HG03565 (cell line): ENCODE data around the gene ALG8.

Experiments used
- ATAC-seq: cut with Tn5 transposase; IDR thresholded peaks from one replicate; pipeline ENCODE4 v1.9.1; 2021; ENCODE audit warnings: mild to moderate bottlenecking, moderate library complexity; ENCODE audit not compliant: unreplicated experiment

ALG8 gene

DNA sequence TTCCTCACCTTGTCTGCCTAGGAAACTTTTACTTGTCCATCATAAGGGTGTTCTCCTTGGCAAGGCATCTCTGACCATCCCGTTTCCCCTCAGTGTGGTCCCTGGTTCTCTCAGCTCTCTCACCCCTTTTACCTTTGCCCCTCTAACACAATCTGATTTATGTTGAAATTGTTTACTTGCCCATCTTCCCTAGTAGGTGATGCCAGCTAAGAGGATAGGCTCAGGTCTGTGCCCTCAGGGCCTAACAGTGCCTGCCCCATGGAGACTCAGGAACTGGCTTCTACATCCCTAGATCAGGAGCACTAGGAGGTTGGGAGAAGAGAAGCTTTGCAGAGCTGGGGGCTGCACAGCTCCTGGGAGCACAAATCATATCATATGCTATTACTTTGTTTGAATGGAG lies 21.1 kb upstream of the ALG8 start:
- ATAC-seq = no peak

DNA sequence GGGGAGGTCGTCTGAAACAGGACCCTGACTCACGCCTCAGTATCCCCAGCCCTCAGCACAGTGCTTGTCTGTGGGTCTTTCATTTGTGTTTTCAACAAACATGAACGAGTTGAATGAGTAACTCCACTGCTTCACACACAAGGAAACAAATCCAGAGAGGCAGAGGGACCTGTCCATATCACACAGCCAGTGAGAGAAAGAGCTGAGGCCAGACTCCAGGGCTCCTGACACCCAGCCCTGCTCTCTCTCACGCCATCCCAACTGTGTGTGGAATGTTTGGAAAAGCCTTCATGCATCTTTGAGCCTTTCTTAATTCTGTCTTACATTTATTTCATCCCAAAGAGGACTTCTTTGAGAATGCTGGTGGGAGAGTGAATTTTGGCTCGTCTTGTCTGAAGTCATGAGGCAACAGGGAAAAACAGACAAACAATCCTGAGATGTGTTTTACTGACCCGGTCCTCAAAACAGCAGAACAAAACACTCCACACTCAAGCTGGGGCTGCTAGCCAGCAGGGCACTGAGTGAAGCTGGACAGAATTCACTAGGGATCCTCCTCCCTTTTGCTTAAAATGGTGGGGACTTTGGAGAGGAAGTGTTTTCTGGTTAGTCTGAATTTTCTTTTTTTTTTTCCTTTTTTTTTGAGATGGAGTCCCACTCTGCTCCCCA lies 19.7 kb upstream of the ALG8 start:
- ATAC-seq = no peak

DNA sequence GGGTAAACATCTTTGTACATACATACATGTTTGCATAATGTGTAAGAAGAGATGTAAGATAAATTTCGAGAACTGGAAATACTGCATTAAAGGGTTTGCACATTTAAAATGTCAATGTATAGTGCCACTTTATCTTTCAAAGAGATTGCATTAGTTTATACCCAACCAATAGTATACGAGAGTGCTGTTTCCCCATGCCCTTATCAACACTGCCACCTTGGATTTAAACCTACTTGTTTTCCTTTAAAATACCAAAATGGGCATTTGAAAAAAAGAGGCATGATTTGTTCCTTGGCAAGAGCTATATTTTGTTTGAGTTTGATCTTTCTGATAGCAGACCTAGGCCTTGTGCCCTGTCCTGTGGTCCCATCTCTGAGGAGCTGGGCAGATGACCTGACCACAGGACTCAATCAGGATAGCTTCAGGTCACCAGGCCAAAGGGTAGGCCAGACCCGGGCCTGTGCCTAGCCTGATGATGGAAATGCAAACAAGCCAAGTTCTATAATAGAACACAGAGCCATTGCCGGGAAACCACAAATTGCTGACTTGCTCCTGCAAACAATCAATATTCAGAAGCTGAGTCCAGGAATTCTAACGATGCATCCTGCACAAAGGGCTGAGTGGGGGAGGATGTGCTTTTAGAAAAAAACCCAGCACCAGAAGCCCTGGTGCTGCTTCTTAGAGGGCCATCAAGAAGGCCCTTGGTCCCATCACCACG lies 16.9 kb upstream of the ALG8 start:
- no peak for ATAC-seq

DNA sequence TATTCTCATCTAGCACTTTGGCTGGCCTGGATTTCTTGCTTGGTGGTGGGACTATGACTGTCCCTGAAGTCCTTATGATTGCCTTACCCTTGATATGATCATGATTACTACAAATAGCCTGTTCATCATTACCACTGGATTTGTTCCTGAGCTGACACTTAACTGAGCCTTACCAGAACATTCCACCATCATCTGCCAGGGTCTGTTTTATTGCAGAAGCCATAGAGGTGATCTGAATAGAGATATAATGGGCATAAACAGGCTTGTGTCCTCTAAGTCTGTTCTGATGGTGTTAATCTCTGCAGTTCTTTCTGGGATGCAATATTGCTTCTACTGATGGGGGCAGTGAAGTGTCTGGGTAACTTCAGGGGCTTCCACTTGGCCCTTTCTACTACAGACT lies 12.4 kb upstream of the ALG8 start:
- ATAC-seq = no peak

DNA sequence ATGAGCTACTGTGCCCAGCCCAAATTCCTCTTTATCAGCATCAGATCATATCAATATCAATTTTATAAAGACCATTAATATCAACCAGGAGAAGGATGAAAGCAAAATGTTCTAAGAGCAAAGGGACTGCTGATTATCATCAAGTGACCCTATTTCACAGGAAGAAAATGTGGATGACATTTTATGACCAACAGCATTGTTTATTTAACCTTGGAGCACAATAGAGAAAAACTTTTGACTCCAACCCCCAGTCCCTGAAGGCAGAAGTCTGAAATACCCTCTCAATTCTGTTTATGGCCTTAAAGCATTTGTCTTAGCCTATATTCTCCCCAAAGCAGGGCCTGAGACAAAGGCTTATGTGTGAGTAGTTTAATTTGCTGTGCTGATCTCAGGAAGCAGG lies 11.3 kb upstream of the ALG8 start:
- no peak for ATAC-seq

DNA sequence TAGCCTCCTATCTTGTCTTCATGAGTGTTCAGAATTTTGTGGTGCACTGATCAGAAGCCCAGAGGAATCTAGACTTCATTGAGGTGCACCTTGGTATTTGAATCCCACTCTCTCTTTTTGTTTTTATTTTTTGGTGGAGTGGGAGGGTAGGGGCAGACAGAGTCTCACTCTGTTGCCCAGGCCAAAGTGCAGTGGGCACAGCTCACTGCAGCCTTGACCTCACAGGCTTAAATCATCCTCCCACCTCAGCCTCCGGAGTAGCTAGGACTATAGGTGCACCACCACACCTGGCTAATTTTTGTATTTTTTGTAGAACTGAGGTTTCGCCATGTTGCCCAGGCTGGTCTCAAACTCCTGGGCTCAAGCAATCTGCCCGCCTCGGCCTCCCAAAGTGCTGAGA lies 10.9 kb upstream of the ALG8 start:
- no peak for ATAC-seq

DNA sequence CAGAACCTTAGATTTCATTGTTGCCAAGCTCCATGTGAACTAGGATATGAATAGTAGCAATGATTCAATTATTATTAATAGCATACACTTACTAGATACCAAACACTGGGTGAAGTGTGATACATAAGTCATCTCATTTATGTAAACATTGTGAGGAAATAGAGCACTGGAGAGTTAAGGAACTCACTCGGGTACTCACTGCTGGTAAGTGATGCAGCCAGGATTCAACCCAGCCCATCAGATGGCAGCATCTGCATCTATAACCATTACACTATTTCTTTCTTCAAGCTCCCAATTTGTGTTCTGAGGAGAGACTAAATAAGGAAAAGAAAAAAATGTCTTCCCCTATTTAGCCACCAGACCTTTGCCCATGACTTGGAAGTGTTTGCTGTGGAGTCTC lies 10.2 kb upstream of the ALG8 start:
- ATAC-seq = no peak

DNA sequence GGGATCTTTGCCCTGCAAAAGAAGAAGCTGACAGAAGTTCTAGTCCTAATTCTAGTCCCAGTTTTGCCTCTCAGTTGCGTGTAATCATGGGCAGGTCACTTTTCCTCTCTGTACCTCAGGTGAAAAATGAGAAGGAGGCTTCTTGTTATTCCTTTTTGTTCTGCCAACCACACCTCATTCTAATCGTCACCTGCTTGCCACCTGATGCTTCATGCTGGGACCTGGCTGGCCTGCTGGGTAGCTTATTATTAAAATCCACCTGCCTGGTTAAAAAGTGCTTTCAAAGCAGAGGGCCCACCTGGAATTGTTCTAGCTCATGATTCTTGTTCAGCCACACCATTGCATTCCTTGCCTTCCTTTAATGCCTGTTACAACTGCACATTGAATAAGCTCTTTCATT lies 8.4 kb upstream of the ALG8 start:
- no peak for ATAC-seq

DNA sequence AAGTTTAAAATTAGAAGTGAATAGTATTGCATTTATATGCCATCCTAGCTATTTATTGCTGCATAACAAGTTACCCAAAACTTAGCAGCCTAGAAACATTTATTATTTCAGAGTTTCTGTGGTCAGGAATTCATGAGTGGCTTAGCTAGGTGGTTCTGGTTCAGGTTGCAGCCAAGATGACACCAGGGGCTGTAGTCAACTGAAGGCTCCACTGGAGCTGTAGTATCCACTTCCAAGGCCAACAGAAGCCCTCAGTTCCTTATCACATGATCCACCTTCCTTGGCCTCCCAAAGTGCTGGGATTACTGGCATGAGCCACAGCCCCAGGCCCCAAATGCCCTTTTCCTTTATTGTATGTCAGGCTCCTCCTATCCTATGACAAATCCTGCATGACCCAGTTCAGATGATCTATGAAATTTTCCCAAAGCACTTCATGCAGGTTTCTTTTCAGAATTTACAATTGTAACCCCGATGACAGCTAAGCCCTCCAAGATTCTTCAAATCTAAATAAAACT lies 6.1 kb upstream of the ALG8 start:
- ATAC-seq = no peak

DNA sequence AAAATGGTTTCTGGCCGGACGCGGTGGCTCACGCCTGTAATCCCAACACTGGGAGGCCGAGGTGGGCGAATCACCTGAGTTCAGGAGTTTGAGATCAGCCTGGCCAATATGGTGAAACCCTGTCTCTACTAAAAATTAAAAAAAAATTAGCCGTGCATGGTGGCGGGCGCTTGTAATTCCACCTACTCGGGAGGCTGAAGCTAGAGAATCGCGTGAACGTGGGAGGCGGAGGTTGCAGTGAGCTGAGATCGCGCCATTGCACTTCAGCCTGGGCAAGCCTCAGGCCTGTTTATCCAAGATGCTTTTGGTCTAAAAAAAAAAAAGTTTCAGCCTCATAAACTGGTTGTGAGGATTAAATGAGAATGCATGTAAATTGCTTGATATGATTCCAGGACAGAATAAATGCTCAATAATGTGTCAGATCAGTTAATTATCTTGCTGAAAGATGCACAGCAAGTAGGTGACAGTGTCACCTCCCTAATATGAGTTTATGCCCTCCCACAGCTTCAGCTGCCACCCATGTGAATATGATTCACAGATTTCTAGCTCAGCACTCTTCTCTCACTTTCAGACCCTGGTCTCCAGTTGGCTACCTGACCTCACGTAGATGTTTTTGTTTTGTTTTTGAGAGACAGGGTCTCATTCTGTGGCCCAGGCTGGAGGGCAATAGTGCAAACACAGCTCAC lies 1.1 kb upstream of the ALG8 start:
- no peak for ATAC-seq

DNA sequence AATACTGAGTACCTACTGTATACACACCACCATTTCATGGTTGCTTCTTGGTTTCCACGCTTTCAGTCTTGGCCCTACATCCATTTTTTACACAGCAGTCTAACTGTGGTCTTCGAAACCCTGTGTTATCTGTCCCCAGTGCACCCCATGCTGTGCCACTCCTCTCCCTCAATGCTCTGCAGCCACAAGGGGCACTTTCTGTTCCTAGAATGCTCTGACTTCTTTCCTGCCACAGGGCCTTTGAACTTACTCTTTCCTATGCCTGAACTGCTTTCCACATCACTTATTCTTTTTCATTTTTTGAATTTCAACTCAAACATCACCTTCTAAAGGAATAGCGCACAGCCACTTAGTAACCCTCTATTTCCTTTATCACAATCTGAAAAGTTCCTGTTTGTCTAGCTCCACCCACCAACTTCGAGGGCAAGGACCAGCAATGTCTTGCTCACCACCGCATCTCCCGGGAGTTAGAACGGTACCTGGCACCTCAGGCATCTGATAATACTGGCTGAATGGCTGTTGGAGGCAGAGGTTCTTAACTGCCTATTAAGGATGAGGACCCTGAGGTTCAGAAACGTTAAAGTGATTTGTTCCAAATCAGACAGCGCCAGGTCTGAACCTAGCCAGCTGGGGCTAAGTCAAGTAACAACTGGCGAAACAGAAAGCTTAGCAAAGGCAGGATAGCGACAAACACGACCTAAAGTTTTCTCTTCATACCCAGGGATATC lies 568 bp downstream of the ALG8 start:
- ATAC-seq = no peak

DNA sequence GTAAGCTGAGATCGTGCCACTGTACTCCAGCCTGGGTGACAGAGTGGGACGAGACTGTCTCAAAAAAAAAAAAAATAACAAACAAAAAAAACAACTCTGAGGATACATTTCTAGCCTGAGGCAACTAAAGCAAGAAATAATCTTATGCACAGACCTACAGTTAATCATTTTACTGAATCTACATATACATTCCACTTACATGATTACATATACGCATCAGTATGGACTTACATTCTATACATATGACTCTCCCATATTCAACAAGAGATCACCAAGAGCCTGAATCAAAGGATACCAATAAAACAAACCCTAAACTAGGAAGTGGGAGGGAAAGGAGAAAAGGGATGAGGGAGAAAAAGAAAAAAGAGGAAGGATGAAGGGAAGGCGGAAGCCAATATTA lies 1.1 kb downstream of the ALG8 start:
- ATAC-seq = no peak

DNA sequence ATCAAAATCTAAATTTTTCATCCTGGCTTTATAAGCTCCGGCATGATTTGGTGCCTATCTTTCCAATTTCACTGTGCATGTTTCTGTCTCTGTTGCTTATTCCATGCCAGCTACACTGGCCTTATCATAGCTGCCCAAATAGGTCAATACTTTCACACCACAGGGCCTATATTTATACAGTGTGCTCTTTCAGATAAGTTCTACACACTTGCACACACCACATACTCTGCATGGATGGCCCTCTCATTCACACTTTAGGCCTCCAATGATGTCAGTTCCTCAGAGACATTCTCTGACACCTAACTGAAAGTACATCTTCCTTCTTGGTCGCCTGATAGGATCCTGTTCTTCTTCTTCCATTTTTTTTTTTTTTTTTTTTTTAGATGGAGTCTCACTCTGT lies 7.0 kb downstream of the ALG8 start:
- ATAC-seq = no peak

DNA sequence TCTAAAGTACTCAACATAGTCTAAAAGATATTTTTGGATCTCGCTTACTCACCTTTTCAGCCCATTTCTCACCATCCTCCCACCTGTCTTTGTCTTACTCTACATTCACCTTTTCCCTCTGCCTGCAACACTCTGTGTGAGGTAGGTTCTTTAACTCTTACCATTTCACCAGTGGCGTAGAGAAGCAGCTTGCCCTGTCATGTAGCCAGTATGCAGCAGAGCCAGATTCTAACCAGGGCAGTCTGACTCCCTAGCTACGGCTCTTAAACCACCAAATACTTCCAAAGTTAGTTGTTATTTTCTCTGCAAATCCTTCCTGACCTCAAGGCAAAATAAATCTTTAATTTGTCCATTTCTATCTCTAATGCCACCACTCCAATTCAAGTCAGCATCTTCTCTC lies 7.5 kb downstream of the ALG8 start:
- no peak for ATAC-seq

DNA sequence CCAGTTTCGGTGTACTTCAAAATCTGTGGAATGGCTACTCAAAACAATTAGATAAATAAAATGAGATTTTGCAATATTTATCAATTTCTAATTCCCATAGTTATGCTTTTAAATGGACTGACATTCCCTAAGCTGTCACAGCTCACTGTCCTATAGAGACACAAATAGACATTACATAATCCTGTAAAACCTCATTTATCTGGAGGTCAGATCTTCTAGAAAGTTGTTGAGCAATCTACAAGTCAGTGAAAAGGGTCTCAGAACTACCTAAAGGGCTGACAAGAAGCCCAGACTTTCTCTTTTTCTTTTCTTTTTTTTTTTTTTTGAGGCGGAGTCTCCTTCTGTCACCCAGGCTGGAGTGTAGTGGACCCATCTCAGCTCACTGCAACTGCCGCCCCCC lies 12.0 kb downstream of the ALG8 start:
- no peak for ATAC-seq

DNA sequence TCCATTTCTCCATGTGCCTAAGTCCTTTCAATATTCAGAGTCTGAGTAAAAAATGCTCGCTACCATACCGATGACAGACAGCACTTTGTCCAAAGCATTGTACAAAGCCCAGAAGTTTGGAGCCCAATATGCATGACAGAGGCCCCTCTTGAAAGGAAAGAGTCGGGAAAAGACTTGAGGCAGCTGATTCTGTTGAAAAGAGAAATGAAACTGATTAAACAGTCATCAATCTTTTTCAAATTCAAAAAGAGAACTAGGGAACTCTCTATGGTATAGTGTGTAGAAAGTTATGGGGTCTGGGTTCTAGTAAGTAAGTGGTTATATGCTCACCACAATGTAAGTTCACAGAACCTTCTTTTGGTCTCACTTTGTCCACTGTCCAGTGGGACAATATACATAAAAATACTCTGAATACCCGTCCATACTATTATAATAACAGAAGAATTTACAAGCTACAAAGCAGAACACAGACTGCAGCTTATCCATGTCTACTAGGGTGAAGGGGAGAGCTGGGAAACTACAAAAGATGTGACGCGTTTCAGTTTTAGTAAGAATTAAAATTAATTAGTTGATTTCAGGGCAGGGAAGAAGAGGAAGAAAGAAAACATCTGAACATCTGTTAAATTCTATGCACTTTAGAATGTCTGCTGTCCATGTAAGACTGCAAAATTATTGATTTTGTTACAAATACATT lies 26.7 kb downstream of the ALG8 start:
- peak; percentile 59 for ATAC-seq

DNA sequence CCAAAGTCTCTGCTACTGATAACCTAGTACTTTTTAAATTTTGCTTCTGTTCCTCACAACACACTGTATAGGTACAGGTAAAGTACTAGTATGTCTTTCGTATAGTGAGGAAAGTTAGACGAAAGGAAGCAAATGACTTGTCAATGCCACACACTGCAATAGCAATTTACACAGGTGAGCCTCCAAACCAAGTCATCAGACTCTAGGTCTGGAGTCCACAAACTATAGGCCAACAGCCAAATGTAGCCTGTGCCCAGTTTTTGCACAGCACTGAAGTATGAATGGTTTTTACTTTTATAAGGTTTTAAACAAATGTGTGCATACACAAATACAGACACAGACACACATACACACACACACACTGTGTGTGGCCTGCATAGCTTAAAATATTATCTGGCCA lies 28.1 kb downstream of the ALG8 start:
- ATAC-seq = no peak

DNA sequence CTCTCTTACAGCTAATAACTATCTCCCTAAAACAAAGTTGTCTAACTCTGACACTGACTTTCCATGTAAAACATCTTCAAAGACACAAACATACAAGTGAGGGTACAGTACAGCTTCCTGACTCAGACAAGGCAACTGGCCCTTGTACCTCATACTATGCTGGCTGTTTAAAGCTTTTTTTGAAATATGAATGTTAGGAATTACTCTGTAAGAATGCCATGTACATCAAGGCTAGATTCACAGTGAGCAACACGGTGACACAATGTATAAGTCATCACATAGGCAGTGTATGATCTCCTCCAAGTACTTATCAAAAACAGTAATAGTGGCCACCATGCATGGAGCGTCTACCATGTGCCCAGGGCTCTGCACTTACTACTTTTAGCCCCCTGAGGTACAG lies 28.6 kb downstream of the ALG8 start:
- no peak for ATAC-seq

DNA sequence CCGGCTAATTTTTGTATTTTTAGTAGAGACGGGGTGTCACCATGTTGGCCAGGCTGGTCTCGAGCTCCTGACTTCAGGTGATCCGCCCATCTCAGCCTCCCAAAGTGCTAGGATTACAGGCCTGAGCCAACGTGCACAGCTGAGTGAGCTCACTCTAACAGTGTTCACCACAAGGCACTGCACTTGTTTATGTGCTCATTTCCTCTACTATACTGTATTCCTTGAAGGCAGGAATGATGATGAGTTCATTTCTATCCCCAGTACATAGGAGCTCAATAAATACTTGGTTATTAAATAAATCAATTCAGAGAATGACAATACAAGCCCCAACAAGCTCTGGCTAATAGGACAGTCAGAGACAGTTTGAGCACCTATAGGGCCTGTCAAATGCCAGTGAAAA lies 29.1 kb downstream of the ALG8 start:
- ATAC-seq = no peak

DNA sequence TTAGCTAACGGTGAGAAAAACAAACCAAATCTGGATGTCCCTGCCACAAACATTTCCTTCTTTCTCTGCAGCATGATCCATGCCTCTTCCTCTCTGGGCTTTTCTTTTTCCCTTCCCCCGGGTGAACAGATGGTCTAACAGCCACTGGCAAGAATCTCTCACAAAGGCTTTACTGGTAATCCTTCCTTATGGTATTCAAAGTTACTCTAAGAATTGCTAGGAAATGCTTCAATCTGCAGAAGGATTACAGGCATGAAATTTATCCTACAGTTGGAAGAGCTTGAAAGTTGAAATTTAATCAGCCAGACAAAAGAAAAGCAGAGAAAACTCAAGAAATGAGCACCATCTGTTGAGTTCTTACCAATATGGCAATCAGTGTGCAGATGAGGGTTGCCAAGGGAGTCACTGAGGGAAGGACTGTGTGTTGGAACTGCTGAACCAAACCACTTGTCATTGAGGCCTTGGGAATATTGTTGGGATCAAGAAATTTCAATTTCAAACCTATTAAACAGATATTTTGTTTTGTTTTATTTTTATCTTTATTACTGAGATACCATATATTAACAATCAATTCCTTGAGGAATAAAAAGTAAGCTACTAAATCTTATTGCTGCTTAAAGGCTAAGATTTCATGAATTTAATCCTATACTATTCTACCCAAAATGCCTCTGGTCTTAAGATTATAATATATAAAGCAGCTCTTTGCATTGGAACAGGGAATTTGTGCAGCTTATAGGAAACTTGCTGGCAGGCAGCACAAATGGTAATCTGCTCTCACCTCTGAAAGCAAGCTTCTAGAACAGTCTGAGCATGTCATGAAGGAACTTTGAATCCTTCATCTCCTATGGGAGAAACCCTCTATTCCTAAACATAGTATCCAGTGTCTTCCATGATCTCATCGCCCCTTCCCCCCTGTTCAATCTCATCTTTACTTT lies 30.1 kb downstream of the ALG8 start:
- no peak for ATAC-seq
